OCI-LY3 (cell line): ENCODE results near the gene COX6B2.

Source experiments
- H2AFZ ChIP-seq: fragments of 200-600, 300-600 bp; shearing (Covaris generic); 2 replicates; pipeline ENCODE4 v1.6.0; 2014; ENCODE audit warnings: antibody characterized with exemption, low read depth, low read length
- H3K27ac ChIP-seq: fragments of 200-600, 300-600 bp; sonication (generic); 2 replicates; pipeline ENCODE4 v1.5.1; 2014; ENCODE audit warnings: mild to moderate bottlenecking, low read length, moderate library complexity, mixed read lengths
- H3K27me3 ChIP-seq: fragments of 200-600, 300-600 bp; sonication (generic); 2 replicates; pipeline ENCODE4 v1.6.1; 2014; ENCODE audit warnings: low read depth, low read length, mixed read lengths
- H3K36me3 ChIP-seq: fragments of 200-600, 300-600 bp; sonication (generic); replicated peaks from 2 replicates; pipeline ENCODE3; 2014; ENCODE audit warnings: low read depth, low read length, mixed read lengths
- H3K4me1 ChIP-seq: fragments of 300-600, 200-600 bp; sonication (generic); 2 replicates; pipeline ENCODE4 v1.6.1; 2014; ENCODE audit warnings: low read length, mixed read lengths
- H3K4me2 ChIP-seq: fragments of 200-600, 300-600 bp; sonication (generic); 2 replicates; pipeline ENCODE4 v1.6.1; 2014; ENCODE audit warnings: low read length, mixed read lengths
- H3K4me3 ChIP-seq: fragments of 300-600, 200-600 bp; sonication (generic); 2 replicates; pipeline ENCODE4 v1.5.1; 2014; ENCODE audit warnings: antibody characterized with exemption, mild to moderate bottlenecking, low read length, moderate library complexity
- H3K79me2 ChIP-seq: fragments of 300-600, 200-600 bp; shearing (Covaris generic); 2 replicates; pipeline ENCODE4 v1.6.1; 2014; ENCODE audit warnings: mild to moderate bottlenecking, low read length, mixed read lengths
- H3K9ac ChIP-seq: fragments of 300-600, 200-600 bp; shearing (Covaris generic); 2 replicates; pipeline ENCODE4 v1.6.0; 2014; ENCODE audit warnings: mild to moderate bottlenecking, low read length, moderate library complexity
- H3K9me3 ChIP-seq: fragments of 200-600, 300-600 bp; shearing (Covaris generic); 2 replicates; pipeline ENCODE4 v1.6.1; 2014; ENCODE audit warnings: low read length, mixed read lengths; ENCODE audit not compliant: insufficient read depth
- H4K20me1 ChIP-seq: fragments of 200-600, 300-600 bp; sonication (generic); 2 replicates; pipeline ENCODE4 v1.6.1; 2016; ENCODE audit warnings: low read length, mixed read lengths; ENCODE audit not compliant: insufficient read depth
- EZH2phosphoT487 ChIP-seq: fragments of 200-600 bp; shearing (Covaris generic); IDR thresholded peaks from 2 replicates; pipeline ENCODE4 v1.6.1; 2018; ENCODE audit warnings: antibody characterized with exemption, mixed run types, low read depth
- TF ChIP-seq, protein P1 (sequence below): fragments of 200-600, 300-600 bp; sonication (generic); IDR thresholded peaks from 2 replicates; pipeline ENCODE4 v1.5.1; 2014; ENCODE audit warnings: antibody characterized with exemption, low read length, low read depth

Gene COX6B2

DNA sequence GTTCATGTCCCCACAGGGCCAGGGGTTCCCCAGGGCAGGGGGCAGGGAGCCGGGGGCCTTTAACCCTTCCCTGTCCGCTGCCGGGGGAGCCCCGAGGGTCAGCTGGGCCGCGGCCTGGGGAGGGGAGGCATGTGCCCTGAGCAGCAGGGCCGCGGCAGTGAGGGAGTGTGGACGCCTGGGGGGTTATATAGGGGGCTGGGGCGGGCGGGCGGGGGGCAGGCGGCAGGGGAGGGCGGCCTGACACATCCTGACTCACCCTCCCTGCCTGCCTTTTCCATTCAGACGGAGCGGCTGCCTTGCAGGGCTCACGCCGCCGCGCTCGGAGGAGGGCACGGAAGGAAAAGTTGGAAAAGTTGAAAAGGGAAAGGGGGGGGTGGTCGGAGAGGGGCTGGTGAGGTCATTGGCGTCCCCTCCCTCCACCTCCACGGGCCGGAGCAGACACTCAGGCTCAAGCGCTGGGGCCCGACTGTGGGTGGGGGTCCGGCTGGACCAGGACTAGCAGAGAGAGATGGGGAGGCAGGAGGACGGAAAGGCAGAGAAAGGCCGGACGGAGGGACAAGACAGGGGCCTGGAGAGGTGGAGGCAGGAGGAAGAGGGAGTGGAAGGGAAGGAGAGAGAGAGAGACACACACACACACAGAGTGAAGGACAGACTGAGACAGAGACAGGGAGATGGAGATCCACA lies 15.9 kb upstream of the COX6B2 start, which contains the start of gene IL11:
IL11 (minus strand) TSS at position 159 of the 684 bp plus-strand sequence; CDS start at position 6, 153 bp downstream.
- Histone ChIP-seq H3K4me2 (no peak within 1 kb of the TSS), H3K27ac (no peak within 1 kb of the TSS)

DNA sequence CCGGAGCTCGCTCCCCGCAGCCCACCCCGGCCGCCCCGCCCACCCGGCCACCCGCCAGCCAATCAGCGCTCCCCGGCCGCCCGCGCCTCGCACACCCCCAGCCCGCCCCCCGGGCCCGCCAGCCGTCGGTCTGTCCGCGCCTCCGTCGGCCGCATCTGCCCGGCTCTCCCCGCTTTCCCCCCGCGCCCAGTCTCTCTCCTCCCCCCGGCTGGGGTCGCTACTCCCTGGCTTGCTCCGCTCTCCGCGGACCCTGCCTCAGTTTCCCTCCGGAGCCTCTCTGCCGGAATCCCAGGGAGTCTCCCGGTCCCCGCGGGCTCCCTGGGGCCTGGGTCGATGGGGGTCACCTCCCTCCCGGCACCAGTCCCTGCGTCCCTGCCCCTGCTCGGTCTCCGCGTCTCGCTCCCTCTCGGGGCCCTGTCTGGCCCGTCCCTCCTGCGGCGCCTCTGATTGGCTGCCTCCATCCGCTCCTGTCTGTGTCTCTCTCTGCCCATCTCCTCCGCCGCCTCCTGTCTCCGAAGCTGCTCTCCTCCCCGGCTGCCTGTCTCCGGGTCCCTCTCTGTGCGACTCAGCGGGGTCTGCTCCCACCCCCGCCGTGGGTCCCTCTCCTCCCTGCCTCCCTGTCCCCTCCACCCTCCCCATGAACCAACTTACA lies 15.3 kb upstream of the COX6B2 start:
- no peak overlapping the region for H3K4me2 ChIP-seq

More for the DNA sequence above, 15.9 kb upstream of the COX6B2 start, which contains the start of gene IL11:
- no peaks in the 10 kb centered on the region for H3K9me3 ChIP-seq
- H4K20me1 ChIP-seq = no peaks in the 10 kb centered on the region
- H3K4me1 ChIP-seq = peaks cover 7% of the 10 kb centered on the region
- no peaks in the 10 kb centered on the region for H3K79me2 ChIP-seq
- H3K9ac ChIP-seq = no peak within 1 kb of the TSS
- no peaks in the 10 kb centered on the region for H3K36me3 ChIP-seq
- peaks cover 21% of the 10 kb centered on the region for H3K27me3 ChIP-seq
- no peak within 1 kb of the TSS for H3K4me3 ChIP-seq
- no peak within 1 kb of the TSS for H2AFZ ChIP-seq
- TF ChIP-seq, protein P1, sequence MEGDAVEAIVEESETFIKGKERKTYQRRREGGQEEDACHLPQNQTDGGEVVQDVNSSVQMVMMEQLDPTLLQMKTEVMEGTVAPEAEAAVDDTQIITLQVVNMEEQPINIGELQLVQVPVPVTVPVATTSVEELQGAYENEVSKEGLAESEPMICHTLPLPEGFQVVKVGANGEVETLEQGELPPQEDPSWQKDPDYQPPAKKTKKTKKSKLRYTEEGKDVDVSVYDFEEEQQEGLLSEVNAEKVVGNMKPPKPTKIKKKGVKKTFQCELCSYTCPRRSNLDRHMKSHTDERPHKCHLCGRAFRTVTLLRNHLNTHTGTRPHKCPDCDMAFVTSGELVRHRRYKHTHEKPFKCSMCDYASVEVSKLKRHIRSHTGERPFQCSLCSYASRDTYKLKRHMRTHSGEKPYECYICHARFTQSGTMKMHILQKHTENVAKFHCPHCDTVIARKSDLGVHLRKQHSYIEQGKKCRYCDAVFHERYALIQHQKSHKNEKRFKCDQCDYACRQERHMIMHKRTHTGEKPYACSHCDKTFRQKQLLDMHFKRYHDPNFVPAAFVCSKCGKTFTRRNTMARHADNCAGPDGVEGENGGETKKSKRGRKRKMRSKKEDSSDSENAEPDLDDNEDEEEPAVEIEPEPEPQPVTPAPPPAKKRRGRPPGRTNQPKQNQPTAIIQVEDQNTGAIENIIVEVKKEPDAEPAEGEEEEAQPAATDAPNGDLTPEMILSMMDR = no peak
- TF ChIP-seq EZH2phosphoT487 = no peak

DNA sequence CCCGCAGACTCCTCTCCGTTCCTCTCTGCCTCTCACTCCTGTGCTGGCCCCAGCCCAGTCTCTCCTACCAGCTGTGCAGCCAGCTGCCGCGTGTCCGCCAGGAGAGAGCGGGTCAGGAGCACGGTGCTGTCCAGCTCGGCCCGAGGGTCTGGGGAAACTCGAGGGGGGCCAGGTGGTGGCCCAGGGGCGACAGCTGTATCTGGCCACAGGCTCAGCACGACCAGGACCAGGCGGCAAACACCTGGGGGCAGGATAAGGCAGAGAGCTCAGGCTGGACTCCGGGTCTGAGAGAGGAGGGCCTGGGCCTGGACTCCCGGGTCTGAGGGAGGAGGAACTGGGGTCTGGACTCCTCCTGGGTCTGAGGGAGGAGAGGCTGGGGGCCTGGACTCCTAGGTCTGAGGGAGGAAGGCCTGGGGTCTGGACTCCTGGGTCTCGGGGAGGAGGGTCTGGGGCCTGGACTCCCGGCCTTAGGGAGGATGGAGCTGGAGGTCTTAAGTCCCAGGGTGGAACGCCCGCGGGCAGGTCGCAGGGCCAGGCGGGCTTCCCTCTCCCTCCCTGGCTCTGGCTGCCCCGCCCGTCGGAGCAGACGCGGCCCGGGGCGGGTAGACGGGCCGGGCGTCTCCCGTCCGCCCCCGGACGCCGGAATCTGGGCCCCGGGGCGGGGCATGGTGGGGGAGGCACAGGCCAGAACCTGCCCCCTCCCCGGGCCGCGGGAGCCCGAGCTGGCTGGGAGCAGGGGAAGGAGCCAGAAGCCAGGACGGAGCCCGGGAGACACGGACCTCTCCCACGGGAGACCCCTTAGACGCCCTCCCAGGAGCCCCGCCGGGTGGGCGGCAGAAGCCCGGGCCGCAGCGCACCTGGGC lies 14.4 kb upstream of the COX6B2 start:
- H3K9ac ChIP-seq = no peak overlapping the region
- H3K79me2 ChIP-seq = no peaks in the 10 kb centered on the region
- peaks cover 6% of the 10 kb centered on the region; the same call in 1 of the 2 replicates for H3K4me1 ChIP-seq
- no peaks in the 10 kb centered on the region for H3K9me3 ChIP-seq
- no peak overlapping the region for H2AFZ ChIP-seq
- no peak overlapping the region for H3K4me2 ChIP-seq
- no peak overlapping the region for H3K27ac ChIP-seq
- no peak for TF ChIP-seq EZH2phosphoT487
- no peak overlapping the region for H3K4me3 ChIP-seq
- no peaks in the 10 kb centered on the region for H3K36me3 ChIP-seq
- no peaks in the 10 kb centered on the region for H4K20me1 ChIP-seq
- H3K27me3 ChIP-seq = peaks cover 18% of the 10 kb centered on the region

More for the DNA sequence above, 15.3 kb upstream of the COX6B2 start:
- H3K9me3 ChIP-seq = no peaks in the 10 kb centered on the region
- no peak overlapping the region for H3K27ac ChIP-seq
- H3K4me3 ChIP-seq = no peak overlapping the region
- H3K4me1 ChIP-seq = peaks cover 6% of the 10 kb centered on the region; the same call in 1 of the 2 replicates
- H2AFZ ChIP-seq = no peak overlapping the region
- no peaks in the 10 kb centered on the region for H4K20me1 ChIP-seq
- peaks cover 21% of the 10 kb centered on the region for H3K27me3 ChIP-seq
- H3K79me2 ChIP-seq = no peaks in the 10 kb centered on the region
- TF ChIP-seq EZH2phosphoT487 = no peak
- TF ChIP-seq, protein P1 = no peak
- no peaks in the 10 kb centered on the region for H3K36me3 ChIP-seq
- H3K9ac ChIP-seq = no peak overlapping the region

DNA sequence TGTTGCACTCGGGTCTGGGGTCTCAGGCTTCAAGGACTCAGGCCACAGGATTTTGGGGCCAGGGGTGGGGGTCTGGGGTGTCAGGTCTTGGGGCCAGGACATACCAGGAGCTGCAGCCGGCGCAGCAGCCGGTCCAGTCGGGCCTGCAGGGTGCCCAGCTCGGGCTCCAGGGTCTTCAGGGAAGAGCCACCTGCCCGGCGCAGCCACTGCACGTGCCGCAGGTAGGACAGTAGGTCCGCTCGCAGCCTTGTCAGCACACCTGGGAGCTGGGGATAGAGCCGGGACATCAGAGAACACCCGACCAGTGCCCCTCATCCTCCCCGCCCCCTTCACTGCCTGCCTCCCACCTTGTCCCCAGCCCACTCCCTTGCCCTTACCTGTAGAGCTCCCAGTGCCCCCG lies 13.6 kb upstream of the COX6B2 start:
- H3K9ac ChIP-seq = no peak overlapping the region
- 0 out of 2 replicates have a peak, but pooled peaks cover 2% of the 10 kb centered on the region for H3K4me1 ChIP-seq
- H4K20me1 ChIP-seq = no peaks in the 10 kb centered on the region
- H3K4me3 ChIP-seq = no peak overlapping the region
- no peaks in the 10 kb centered on the region for H3K36me3 ChIP-seq
- H3K79me2 ChIP-seq = no peaks in the 10 kb centered on the region
- no peak overlapping the region for H3K27ac ChIP-seq
- no peak overlapping the region for H2AFZ ChIP-seq
- no peaks in the 10 kb centered on the region for H3K9me3 ChIP-seq
- no peak overlapping the region for H3K4me2 ChIP-seq
- no peak for TF ChIP-seq EZH2phosphoT487
- H3K27me3 ChIP-seq = peaks cover 12% of the 10 kb centered on the region; the same call in 1 of the 2 replicates
